ENCODE measurements around the gene FNDC3B. TPM values are rescaled to one million over a fixed set of nuclear protein-coding genes. Genes with fewer than 3 reads are reported as not detected.

Gene FNDC3B
- total RNA-seq, 1 experiment from 2014 or later, result 74.4 TPM

GRCh38 chr3:172134352-172134751 lies 95.0 kb downstream of the FNDC3B start:
- DNase-seq (ENCODE audit: low spot score), result no peak

DNA sequence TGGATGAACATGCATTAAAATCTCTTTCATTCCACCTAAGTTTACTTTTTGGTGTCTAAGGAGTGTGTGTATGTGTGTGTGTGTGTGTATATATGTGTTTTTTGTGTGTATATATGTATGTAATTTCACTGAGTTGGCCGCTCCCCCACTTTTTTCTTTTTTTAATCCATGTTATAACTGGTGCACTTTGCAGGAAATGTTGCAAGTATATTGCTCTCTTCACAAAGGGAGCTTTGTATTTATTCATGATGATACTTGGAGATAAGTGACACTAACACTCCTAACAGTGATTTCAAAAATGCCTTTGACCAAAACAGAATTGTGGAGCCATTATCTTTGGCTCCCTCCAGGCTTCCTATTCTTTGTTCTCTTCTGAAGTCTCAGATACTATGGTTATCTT lies 95.8 kb downstream of the FNDC3B start:
- no peak for DNase-seq (ENCODE audit: low spot score)

DNA sequence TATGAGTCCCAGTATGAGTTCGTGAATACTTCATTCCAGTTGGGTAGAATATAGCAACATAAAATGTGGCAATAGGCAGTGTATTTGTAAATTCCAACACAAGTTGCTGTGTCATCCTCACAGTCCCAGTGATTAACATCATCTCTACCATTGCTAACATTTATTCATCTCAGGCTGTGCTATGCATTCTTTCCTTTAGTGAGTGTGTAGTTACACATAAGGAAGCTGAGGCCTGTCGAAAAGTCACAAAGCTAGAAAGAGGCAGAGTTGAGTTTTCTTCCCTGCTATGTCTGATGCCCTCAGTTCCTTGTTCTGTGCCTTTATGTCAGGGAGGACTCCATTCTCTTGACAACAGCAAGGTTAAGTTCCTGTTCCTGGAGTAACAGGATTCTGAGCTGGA lies 96.4 kb downstream of the FNDC3B start:
- peak; percentile 52 for DNase-seq (ENCODE audit: low spot score)

GRCh38 chr3:172136330-172136729 lies 97.0 kb downstream of the FNDC3B start:
- no peak for DNase-seq (ENCODE audit: low spot score)

- DNase-seq (ENCODE audit: low spot score), result peak; percentile 64
Measured at GRCh38 chr3:172137287-172138192, 98.2 kb downstream of the FNDC3B start.

DNA sequence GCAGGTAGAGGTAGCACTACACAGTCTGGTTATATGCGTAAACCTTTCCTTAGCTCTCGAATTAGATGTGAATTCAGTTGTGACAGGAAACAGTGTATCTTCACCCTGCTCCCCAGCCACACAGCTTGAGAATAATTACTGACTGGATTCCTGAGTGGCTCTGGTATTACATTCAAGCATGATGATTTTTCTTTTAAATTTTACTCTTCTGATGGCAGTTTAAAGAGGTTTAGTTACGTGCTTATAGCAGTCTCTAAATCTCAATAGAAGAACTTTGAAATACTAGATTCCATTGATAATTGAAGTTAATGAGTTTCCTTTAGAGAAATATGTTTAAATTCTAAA lies 98.8 kb downstream of the FNDC3B start:
- DNase-seq (ENCODE audit: low spot score), result no peak

DNA sequence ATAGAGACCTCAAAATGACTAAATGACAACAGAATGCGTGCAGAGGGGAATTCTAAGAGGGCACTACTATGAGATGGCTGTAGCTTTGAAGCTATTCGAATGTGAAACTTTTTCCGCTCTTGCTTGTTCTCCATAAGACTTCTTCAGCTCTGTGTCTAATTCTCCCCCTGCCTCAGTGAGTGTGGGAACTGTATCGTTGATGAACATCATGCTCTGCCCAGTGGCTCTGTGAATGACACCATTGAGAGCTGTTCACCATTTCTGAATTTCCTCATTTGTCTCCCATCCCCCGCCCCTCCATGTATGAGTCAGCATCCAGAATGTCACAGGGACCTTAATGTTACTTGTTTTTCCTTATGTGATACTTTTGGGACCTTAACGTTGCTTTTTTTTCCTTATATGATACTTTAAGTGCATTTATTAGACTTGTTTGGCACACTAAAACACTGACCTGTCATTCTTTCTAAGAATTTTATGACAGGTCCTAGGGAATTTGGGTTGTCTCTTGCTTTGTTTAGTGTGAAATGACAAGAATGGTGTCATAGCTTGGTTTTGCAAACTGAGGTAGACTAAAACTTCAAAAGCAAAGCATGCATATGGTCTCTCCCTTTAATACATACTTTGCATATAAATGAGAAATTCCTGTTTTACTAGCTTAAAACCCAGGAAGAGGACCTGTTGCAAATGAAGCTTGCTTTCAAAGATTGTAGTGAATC lies 99.6 kb downstream of the FNDC3B start:
- DNase-seq (ENCODE audit: low spot score), result peak; percentile 66

GRCh38 chr3:172139528-172140276 lies 100.3 kb downstream of the FNDC3B start:
- DNase-seq (ENCODE audit: low spot score), result no peak

DNA sequence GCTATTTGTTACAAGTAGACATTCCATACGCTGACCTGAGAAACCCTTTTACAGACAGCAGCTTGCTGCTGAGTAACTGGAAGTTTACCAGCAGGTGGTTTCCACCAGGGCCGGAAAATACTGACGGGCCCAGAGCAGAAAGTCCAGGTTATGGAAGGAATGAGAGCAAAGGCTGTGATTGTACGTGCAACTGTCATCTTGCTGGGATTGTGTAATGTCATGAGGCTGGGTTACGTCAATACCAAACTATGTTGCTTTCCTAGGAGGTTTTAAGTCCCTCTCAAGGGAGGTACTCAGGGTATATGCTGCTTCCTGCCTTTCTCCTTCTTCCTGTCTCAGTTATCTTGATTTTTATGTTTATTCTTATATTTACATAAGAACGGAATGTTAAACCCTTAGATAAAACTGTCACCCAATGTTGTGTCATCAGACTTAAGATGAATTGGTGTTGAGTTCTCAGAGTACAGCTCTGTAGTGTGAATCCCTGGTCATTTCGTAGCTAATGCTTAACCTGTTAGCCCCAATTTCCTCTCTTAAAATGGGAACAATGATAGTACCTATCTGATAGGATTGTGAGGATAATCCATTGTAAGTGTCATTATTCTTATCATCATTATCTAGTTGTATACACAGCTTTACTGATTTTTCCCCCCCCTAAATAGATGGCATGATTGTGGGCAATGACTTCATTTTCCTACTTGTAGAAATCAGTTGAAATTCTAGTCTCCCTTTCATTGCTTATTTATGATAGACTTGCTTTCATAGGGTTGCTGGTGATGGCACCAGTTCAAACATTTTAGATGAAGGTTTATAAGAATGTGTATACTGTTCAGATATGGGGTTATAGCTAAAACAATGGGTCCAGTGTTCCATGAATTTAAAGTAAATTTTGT lies 101.4 kb downstream of the FNDC3B start:
- DNase-seq (ENCODE audit: low spot score), result peak; percentile 100

DNA sequence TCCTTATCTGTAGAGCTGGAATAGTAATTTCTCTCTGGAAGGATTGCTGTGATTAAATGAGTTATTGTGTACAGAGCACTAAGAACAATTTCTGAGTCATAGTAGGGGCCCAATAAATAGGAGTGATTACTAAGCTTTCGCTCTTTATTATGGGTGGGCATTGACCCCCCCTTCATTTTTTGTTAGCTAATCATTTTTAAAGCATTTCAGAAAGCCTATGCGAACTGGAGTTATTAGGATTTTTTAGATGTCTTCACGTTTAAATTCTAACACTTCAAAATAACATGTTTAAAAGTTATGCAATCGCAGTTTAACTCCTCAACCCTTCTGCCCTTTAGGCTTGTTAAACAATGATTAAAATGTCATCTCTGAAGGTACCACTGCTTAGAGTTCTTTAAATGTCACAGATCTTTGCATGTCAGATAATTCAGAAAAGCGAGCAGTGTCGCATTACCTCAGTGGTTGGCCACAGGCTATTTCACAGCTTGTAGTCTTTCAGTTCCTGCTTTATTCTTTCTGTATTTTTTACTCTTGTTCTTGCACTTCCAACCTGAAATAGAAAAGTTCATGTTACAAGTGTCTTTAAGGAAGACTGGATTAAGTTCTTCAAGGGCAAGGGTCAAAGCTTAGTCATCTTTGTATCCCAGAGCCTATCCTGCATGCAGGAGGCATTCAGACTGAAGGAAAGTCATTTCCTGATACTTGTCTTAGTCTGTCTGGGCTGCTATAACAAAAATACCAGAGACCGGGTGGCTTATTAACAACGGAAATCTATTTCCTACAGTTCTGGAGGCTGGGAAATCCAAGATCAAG lies 102.9 kb downstream of the FNDC3B start:
- peak; percentile 88 for DNase-seq (ENCODE audit: low spot score)

DNA sequence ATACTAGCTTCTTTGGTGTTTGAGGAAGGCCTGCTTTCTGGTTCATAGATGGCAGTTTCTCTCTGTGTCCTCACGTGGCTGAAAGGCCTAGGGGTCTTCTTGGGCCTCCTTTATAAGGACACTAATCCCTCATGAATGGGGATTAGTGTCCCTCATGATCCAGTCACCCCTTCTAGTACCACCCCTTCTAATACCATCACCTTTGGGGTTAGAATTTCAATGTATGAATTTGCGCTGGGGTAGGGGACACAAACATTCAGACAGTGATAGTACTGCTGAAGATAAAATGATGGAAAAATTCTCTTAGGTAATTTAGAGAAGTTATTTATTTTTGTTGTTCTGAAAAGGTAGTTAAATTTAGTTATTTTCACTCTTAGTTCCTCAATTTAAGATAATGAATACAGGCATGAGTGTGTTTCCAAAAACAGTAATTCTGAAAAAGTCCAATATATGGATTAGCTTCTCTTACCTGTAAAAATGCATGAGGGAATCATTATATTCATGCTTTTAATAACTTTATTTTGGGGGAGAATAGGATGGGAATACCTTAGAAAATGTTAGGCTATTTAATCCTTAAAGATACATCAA lies 103.6 kb downstream of the FNDC3B start:
- DNase-seq (ENCODE audit: low spot score), result no peak

- no peak for DNase-seq (ENCODE audit: low spot score)
Measured at GRCh38 chr3:172143739-172144497, 104.5 kb downstream of the FNDC3B start.

- DNase-seq (ENCODE audit: low spot score), result no peak
Measured at GRCh38 chr3:172144601-172145000, 105.2 kb downstream of the FNDC3B start.

DNA sequence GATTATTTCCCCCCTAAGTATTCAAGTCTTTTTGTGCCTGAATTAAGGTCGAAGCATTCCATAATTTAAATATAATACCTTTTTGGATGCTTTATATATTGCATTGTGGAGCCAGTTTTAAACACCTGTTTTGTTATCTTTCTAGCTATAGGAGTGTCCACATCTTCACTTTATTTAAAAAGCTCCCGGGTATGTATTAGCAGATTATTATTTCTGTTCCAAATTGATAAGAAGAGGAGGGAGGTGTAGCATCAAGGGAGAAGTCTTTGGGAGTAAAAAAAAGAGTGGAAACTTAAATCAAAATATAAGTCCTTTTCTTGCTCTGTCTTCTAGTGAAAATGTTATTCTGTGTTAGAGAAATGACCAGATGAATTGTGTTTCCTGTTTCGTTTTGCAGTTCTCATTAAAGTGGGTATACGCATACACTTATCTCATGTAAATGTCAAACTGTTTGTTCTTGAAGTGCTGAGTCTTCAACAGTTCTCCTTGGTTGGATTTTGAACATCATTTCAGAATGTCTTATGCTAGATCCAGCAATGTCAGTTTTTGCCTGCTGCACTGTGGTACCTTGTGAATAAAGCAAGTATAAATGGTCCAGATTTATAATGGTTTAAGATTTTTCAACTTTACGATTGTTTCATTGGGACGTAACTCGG lies 105.8 kb downstream of the FNDC3B start:
- DNase-seq (ENCODE audit: low spot score), result no peak

- no peak for DNase-seq (ENCODE audit: low spot score)
Measured at GRCh38 chr3:172146349-172146748, 107.0 kb downstream of the FNDC3B start.

- no peak for DNase-seq (ENCODE audit: low spot score)
Measured at GRCh38 chr3:172147113-172147818, 107.9 kb downstream of the FNDC3B start.

DNA sequence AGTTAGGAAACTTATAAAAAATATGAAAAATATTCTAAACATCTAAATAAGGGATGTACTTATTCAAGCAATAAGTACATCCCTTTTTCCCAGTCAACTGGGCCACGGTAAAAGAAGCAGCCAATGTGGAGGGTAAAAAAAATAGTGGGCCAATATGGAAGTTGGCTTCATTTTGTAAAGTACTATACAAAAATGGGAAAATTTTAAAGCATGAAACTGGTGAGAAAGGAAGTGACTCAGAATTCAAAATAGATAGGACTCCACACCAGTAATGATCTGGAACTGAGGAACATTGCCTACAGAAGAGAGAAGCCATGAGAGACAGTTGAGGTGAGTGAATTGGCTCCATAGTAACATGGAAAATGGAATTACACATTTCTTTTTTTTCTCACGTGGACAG lies 108.9 kb downstream of the FNDC3B start:
- peak; percentile 56 for DNase-seq (ENCODE audit: low spot score)

All from A172 (cell line).